ENCODE measurements around the gene PPP1R3G. TPM values are rescaled to one million over a fixed set of nuclear protein-coding genes. Genes with fewer than 3 reads are reported as not detected.

The PPP1R3G gene
- total RNA-seq, 1 donor from 2014 or later, result 1.3 TPM

Other genes with a start within 250 kb of the PPP1R3G start
- gene RPP40, start 81.3 kb upstream of the PPP1R3G start, total RNA-seq, result 8.4 TPM
- 30.6 TPM for gene LYRM4, start 175.6 kb downstream of the PPP1R3G start, total RNA-seq
- 13.3 TPM for gene FARS2, start 176.2 kb downstream of the PPP1R3G start, total RNA-seq